HL-60 (cell line): ENCODE data around the gene DLL1.

ENCODE experiments used
- DNase-seq, 2 experiments: peaks; one replicate each; pipeline ENCODE4 v3.0.0-alpha.2; 2010 to 2020; ENCODE audit warnings: low read depth in 1 of 2, low spot score in 1 of 2
- H3K27ac ChIP-seq: fragments of 250-450 bp; sonication (Bioruptor Pico); replicated peaks from 2 replicates; pipeline ENCODE4 v1.5.1; 2020; ENCODE audit warnings: mild to moderate bottlenecking, moderate library complexity
- H3K27me3 ChIP-seq: fragments of 250-450 bp; sonication (Bioruptor Pico); 2 replicates; pipeline ENCODE4 v1.5.1; 2021; ENCODE audit warnings: mild to moderate bottlenecking, moderate library complexity; ENCODE audit not compliant: insufficient read depth, poor library complexity, severe bottlenecking
- H3K4me3 ChIP-seq: replicated peaks from 2 replicates; pipeline ENCODE4 v1.5.1; 2011; ENCODE audit warnings: mild to moderate bottlenecking, control low read depth, low read length; ENCODE audit not compliant: insufficient read depth
- GABPA ChIP-seq: IDR thresholded peaks from 2 replicates; pipeline ENCODE4 v1.6.1; 2012; ENCODE audit warnings: low read depth
- POLR2AphosphoS5 ChIP-seq: IDR thresholded peaks from 2 replicates; pipeline ENCODE4 v1.6.1; 2012; ENCODE audit warnings: low read depth
- REST ChIP-seq: IDR thresholded peaks from 2 replicates; pipeline ENCODE4 v1.6.1; 2012; ENCODE audit warnings: low read depth; ENCODE audit not compliant: insufficient replicate concordance
- SPI1 ChIP-seq: IDR thresholded peaks from 2 replicates; pipeline ENCODE4 v1.6.1; 2012; ENCODE audit warnings: low read depth, mild to moderate bottlenecking, borderline replicate concordance
- TF ChIP-seq, protein P1 (sequence below): IDR thresholded peaks from one replicate; pipeline ENCODE4 v1.5.1; 2011; ENCODE audit warnings: low read length, control low read depth, inconsistent platforms; ENCODE audit not compliant: insufficient read depth

DLL1 gene

GRCh38 chr6:170259278-170259677 is 31.6 kb downstream of the DLL1 start:
- TF ChIP-seq REST: no peak
- no peak for TF ChIP-seq SPI1
- TF ChIP-seq GABPA: no peak
- TF ChIP-seq, protein P1, sequence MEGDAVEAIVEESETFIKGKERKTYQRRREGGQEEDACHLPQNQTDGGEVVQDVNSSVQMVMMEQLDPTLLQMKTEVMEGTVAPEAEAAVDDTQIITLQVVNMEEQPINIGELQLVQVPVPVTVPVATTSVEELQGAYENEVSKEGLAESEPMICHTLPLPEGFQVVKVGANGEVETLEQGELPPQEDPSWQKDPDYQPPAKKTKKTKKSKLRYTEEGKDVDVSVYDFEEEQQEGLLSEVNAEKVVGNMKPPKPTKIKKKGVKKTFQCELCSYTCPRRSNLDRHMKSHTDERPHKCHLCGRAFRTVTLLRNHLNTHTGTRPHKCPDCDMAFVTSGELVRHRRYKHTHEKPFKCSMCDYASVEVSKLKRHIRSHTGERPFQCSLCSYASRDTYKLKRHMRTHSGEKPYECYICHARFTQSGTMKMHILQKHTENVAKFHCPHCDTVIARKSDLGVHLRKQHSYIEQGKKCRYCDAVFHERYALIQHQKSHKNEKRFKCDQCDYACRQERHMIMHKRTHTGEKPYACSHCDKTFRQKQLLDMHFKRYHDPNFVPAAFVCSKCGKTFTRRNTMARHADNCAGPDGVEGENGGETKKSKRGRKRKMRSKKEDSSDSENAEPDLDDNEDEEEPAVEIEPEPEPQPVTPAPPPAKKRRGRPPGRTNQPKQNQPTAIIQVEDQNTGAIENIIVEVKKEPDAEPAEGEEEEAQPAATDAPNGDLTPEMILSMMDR: no peak
- TF ChIP-seq POLR2AphosphoS5: no peak
- no peak for DNase-seq
- Histone ChIP-seq H3K27me3 (peaks cover 3% of the 10 kb centered on the region), H3K4me3 (no peak overlapping the region), H3K27ac (no peak overlapping the region)

GRCh38 chr6:170258407-170258806 is 32.5 kb downstream of the DLL1 start:
- H3K27me3 ChIP-seq: peaks cover 3% of the 10 kb centered on the region
- no peak overlapping the region for H3K4me3 ChIP-seq
- TF ChIP-seq GABPA: no peak
- no peak for TF ChIP-seq POLR2AphosphoS5
- TF ChIP-seq REST: no peak
- TF ChIP-seq, protein P1: no peak
- no peak for TF ChIP-seq SPI1
- no peak overlapping the region for H3K27ac ChIP-seq
- no peak for DNase-seq

- DNase-seq: no peak
- Histone ChIP-seq H3K27ac (no peak overlapping the region), H3K27me3 (peaks cover 7% of the 10 kb centered on the region), H3K4me3 (no peak overlapping the region)
- TF ChIP-seq REST: no peak
- TF ChIP-seq, protein P1: no peak
- no peak for TF ChIP-seq POLR2AphosphoS5
- TF ChIP-seq GABPA: no peak
- TF ChIP-seq SPI1: no peak
Observed at GRCh38 chr6:170257376-170257775, 33.5 kb downstream of the DLL1 start.
